Duodenal mucosa (tissue), 2 donors: ENCODE measurements around the gene DOCK7.

Experiments
- H3K27ac ChIP-seq: one replicate; pipeline ENCODE4 v1.7.0; 2013; ENCODE audit warnings: low read depth, low read length
- H3K27me3 ChIP-seq, 2 donors: one replicate each; pipeline ENCODE4 v1.7.0; 2013; ENCODE audit warnings: low read length in 2 of 2, control low read depth in 1 of 2; ENCODE audit not compliant: insufficient read depth in 2 of 2, control insufficient read depth in 1 of 2
- H3K36me3 ChIP-seq, 2 donors: one replicate each; pipeline ENCODE4 v1.7.0; 2013; ENCODE audit warnings: low read length in 2 of 2, control low read depth in 1 of 2; ENCODE audit not compliant: insufficient read depth in 2 of 2, control insufficient read depth in 1 of 2
- H3K4me1 ChIP-seq, 2 donors: one replicate each; pipeline ENCODE4 v1.7.0; 2013; ENCODE audit warnings: low read length in 2 of 2, control low read depth in 1 of 2; ENCODE audit not compliant: insufficient read depth in 2 of 2, control insufficient read depth in 1 of 2
- H3K4me3 ChIP-seq, 2 donors: one replicate each; pipeline ENCODE4 v1.7.0; 2013; ENCODE audit warnings: low read length in 2 of 2, low read depth in 1 of 2
- H3K9ac ChIP-seq, 2 donors: one replicate each; pipeline ENCODE4 v1.7.0; 2013; ENCODE audit warnings: low read length in 2 of 2, low read depth in 1 of 2
- H3K9me3 ChIP-seq, 2 donors: one replicate each; pipeline ENCODE4 v1.7.0; 2013; ENCODE audit warnings: low read length in 2 of 2, control low read depth in 1 of 2; ENCODE audit not compliant: control insufficient read depth in 1 of 2

DOCK7 gene

DNA sequence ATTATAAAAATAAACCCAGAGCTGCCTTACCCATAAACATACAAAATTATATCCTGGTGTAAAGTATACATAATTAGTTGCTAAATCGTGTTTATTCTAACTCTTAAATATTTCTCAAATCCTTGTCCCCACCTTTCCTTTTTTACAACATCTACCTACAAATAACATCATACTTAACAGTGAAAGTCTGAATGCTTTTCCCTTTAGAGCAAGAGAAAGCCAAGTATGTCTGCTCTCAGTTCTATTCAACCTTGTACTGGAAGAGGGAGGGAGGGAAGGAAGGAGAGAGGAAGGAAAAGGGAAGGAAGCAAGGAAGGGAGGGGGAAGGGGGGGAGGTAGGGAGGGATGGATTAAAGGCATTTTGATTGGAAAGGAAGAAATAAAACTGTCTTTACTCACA, 14.6 kb downstream of the DOCK7 start:
- peaks cover 0 to 3% of the 10 kb centered on the region in 2 donors for H3K36me3 ChIP-seq
- no peaks in the 10 kb centered on the region for H3K27me3 ChIP-seq
- H3K9ac ChIP-seq: no peak overlapping the region
- H3K27ac ChIP-seq: no peak overlapping the region
- no peaks in the 10 kb centered on the region for H3K4me1 ChIP-seq
- no peak overlapping the region for H3K4me3 ChIP-seq
- no peaks in the 10 kb centered on the region for H3K9me3 ChIP-seq

DNA sequence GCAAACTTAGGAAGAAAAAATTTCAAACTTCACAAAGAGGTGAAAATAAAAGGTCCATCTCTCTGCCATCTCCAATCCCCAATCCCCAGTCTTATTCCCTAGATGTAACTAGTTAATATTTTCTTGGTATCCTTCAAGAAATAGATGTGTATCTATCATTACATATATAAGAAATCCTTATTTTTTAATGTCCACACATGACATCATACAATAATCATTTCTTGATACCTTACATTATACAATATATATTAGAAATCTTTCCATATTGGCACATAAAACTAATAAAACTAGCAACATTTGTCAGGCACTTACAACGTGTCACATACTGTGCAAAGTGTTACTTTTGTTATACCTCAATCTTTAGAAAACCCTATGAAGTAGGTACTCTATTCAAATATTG, 16.2 kb downstream of the DOCK7 start:
- no peak overlapping the region for H3K9ac ChIP-seq
- H3K4me1 ChIP-seq: no peaks in the 10 kb centered on the region
- no peaks in the 10 kb centered on the region for H3K27me3 ChIP-seq
- no peak overlapping the region for H3K4me3 ChIP-seq
- H3K9me3 ChIP-seq: no peaks in the 10 kb centered on the region
- H3K36me3 ChIP-seq: peaks cover 0 to 3% of the 10 kb centered on the region in 2 donors
- H3K27ac ChIP-seq: no peak overlapping the region

DNA sequence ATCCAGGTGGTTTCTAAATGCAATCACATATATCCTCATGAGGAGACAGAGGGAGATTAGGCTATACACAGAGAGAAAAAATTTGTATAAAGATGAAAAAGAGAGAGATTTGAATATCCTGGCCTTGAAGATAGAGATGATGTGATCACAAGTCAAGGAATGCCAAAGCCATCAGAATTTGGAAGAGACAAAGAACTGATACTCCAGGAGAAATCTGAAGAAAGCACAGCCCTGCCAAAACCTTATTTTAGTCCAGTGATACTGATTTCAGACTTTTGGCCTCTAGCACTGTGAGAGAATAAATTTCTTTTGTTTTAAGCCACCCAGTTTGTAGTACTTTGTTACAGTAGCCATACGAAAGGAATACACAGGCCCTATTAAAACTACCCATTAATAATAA, 33.4 kb downstream of the DOCK7 start:
- no peaks in the 10 kb centered on the region for H3K4me1 ChIP-seq
- H3K4me3 ChIP-seq: no peak overlapping the region
- peaks cover 0 to 5% of the 10 kb centered on the region in 2 donors for H3K36me3 ChIP-seq
- no peak overlapping the region for H3K27ac ChIP-seq
- H3K9me3 ChIP-seq: no peaks in the 10 kb centered on the region
- no peak overlapping the region for H3K9ac ChIP-seq
- no peaks in the 10 kb centered on the region for H3K27me3 ChIP-seq

DNA sequence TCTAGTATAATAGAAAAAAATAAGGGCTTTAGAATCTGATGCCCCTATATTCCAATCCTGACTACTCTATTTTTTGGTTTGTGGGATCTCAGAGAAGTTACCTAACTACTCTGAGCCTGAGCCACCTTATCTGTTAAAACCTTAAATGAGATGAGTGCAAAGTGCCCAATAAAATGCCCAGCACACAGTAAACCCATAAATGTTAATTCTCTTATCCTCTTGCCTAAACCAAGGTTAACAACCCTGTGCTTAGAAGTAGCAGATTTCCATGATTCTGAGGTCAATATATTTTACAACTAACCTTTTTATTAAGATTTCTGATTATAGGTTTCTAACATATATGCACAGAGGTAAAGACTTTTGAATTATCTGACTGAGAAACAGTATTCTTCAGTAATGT, 35.8 kb downstream of the DOCK7 start:
- no peak overlapping the region for H3K27ac ChIP-seq
- H3K4me3 ChIP-seq: no peak overlapping the region
- H3K9ac ChIP-seq: no peak overlapping the region
- no peaks in the 10 kb centered on the region for H3K4me1 ChIP-seq
- H3K27me3 ChIP-seq: no peaks in the 10 kb centered on the region
- H3K36me3 ChIP-seq: peaks cover 0 to 5% of the 10 kb centered on the region in 2 donors
- H3K9me3 ChIP-seq: no peaks in the 10 kb centered on the region

DNA sequence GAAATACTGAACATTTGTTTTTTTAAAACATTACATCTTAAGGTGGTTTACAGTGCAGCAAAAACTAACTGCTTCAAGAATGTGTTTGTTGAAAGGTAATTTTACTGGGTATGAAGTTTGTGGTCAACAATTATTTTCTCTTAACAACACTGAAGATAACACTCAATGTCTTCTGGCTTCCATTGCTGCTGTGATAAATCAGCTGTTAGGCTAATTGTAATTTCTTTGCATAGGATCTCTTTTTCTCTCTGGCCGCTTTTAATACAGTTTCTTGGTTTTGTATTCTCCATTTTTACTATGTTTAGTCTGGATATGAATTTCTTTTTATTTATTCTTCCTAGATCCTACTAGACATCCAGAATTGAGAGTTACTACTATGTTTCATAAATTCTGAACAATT, 44.9 kb downstream of the DOCK7 start:
- Histone ChIP-seq H3K27ac (no peak overlapping the region), H3K36me3 (peaks cover 12 to 18% of the 10 kb centered on the region in 2 donors), H3K4me1 (no peaks in the 10 kb centered on the region), H3K27me3 (no peaks in the 10 kb centered on the region), H3K9ac (no peak overlapping the region), H3K9me3 (no peaks in the 10 kb centered on the region), H3K4me3 (no peak overlapping the region)

DNA sequence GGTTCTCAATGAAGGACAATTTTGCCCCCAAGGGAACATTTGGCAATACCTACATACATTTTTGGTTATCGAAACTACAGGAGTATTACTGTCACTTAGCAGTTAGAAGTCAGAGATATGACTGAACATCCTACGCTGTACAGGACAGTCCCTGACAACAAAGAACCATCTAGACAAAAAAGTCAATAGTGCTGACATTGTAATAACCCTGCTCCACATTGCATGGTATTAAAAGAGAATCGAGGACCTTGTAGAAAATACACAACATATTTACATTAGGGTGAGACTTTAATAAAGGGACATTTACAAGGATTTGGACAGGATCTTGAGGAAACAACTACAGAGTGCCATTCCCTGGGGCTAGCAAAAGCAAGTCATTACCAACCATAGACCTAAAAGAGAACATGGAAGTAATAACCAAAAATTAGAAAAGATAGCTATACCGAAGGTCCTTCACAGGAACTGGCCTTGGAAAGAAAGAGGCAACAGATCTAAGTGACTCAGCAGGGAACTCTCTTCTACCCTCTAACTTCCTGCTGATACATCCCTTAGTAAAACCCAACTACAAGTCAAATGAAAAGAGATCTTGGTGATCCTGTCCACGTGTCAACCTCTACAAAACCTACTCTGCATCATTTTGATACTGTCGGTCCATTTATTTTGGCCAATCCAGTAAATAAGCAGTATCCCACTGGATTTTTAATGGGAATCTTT, 50.6 kb downstream of the DOCK7 start:
- Histone ChIP-seq H3K27ac (no peak overlapping the region), H3K9ac (no peak overlapping the region), H3K4me1 (no peaks in the 10 kb centered on the region), H3K27me3 (no peaks in the 10 kb centered on the region), H3K36me3 (peaks cover 7% of the 10 kb centered on the region in 2 donors), H3K9me3 (peaks cover 0 to 7% of the 10 kb centered on the region in 2 donors), H3K4me3 (no peak overlapping the region)

DNA sequence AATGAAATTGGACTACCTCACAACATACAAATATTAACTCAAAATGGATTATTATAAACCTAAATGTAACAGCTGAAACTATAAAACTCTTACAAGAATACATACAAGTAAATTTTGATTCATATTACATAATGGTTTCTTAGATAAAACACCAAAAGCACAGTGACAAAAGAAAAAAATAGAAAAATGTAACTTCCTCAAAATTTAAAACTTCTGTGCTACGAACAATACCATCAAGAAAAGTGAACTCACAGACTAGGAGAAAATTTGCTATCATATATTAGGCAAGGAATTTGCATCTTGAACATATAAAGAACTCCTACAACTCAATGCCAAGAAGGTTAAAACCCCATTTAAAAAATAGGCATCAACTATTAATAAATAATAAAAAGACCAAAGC, 59.7 kb downstream of the DOCK7 start:
- Histone ChIP-seq H3K4me3 (no peak overlapping the region), H3K36me3 (peaks cover 15 to 25% of the 10 kb centered on the region in 2 donors), H3K4me1 (no peaks in the 10 kb centered on the region), H3K27ac (no peak overlapping the region), H3K9ac (no peak overlapping the region), H3K27me3 (no peaks in the 10 kb centered on the region), H3K9me3 (peaks cover 0 to 3% of the 10 kb centered on the region in 2 donors)

DNA sequence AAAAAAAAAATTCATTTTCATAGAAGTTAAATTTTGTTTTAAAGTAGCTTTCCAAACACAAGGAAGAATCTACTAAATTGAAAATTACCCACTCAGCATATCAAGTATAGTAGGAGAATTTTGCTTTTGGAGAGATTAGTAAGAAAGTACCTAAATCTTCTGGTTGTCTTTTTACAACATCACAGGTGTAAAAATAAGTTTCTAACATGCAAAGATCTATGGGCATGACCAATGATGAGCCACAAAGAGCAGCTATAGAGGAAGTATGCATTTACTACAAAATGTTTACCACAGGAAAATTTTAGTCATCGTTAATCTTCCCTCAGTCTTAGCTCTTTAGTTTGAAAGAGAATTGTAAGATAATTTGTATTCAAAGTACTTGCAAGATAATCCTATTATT, 62.8 kb downstream of the DOCK7 start:
- H3K27ac ChIP-seq: no peak overlapping the region
- H3K27me3 ChIP-seq: no peaks in the 10 kb centered on the region
- no peak overlapping the region for H3K4me3 ChIP-seq
- no peak overlapping the region for H3K9ac ChIP-seq
- H3K9me3 ChIP-seq: no peaks in the 10 kb centered on the region
- H3K4me1 ChIP-seq: no peaks in the 10 kb centered on the region
- H3K36me3 ChIP-seq: peaks cover 9 to 18% of the 10 kb centered on the region in 2 donors

DNA sequence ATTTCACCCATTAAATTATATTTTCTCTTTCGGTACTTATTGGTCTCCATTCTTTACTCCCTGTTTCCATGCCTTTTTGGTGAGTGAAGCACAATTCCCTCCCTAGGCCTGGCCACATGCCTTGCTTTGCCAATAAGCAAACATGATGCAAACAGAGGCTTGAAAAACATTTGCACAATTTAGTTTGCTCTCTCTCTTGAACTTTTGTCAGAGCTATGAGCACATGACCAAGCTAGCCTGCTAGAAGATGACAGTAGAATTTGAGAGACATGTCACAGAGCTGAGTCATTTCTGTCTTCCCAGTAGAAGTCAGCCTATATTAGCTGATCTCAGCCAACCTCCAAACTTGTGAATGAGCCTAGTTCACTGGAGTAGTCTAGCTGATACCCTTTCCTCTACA, 66.3 kb downstream of the DOCK7 start:
- H3K4me1 ChIP-seq: no peaks in the 10 kb centered on the region
- no peaks in the 10 kb centered on the region for H3K27me3 ChIP-seq
- H3K36me3 ChIP-seq: peaks cover 11 to 13% of the 10 kb centered on the region in 2 donors
- H3K9ac ChIP-seq: no peak overlapping the region
- H3K27ac ChIP-seq: no peak overlapping the region
- H3K4me3 ChIP-seq: no peak overlapping the region
- H3K9me3 ChIP-seq: no peaks in the 10 kb centered on the region

DNA sequence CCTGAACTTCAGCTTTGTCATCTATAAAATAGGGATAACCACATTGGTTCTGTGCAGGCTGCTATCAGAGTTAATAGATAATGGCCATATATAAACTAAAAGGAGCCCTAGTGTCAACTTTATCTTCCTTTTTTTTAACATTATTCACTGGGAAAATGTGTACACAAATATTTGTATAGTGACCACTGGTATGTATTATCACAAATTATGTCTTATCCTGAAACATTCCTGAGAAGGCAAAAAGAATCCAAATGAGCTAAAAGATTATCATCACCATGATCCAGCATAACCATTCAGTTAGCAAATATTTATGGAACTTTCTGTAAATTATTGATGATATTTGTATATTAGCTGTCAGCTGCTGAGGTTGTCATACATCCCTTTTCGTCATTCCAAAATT, 74.3 kb downstream of the DOCK7 start:
- H3K27me3 ChIP-seq: no peaks in the 10 kb centered on the region
- no peak overlapping the region for H3K27ac ChIP-seq
- no peaks in the 10 kb centered on the region for H3K4me1 ChIP-seq
- H3K4me3 ChIP-seq: no peak overlapping the region
- no peaks in the 10 kb centered on the region for H3K9me3 ChIP-seq
- H3K36me3 ChIP-seq: peaks cover 4 to 7% of the 10 kb centered on the region in 2 donors
- no peak overlapping the region for H3K9ac ChIP-seq
